H9 (cell line): ENCODE measurements around the gene PRF1. TPM values are rescaled to one million over a fixed set of nuclear protein-coding genes. Genes with fewer than 3 reads are reported as not detected.

ENCODE experiments used
- DNase-seq: peaks from one replicate; pipeline ENCODE4 v3.0.0-alpha.2; 2017
- H2AFZ ChIP-seq: one replicate; pipeline ENCODE4 v1.6.1; 2013; ENCODE audit warnings: mild to moderate bottlenecking, low read length, control low read depth, moderate library complexity
- H2AK5ac ChIP-seq: 2 replicates; pipeline ENCODE4 v1.6.1; 2013; ENCODE audit warnings: low read length, control low read depth, mixed read lengths; ENCODE audit not compliant: insufficient read length
- H2BK120ac ChIP-seq: one replicate; pipeline ENCODE4 v1.6.1; 2013; ENCODE audit warnings: low read depth, mild to moderate bottlenecking, low read length, control low read depth, inconsistent platforms; ENCODE audit not compliant: poor library complexity, severe bottlenecking
- H2BK12ac ChIP-seq: 2 replicates; pipeline ENCODE4 v1.6.1; 2013; ENCODE audit warnings: low read length, control low read depth, mixed read lengths, low read depth; ENCODE audit not compliant: insufficient read length
- H2BK15ac ChIP-seq: 2 replicates; pipeline ENCODE4 v1.6.1; 2013; ENCODE audit warnings: low read depth, low read length, control low read depth
- H2BK20ac ChIP-seq: one replicate; pipeline ENCODE4 v1.6.1; 2013; ENCODE audit warnings: low read depth, mild to moderate bottlenecking, low read length, control low read depth, inconsistent platforms; ENCODE audit not compliant: poor library complexity, severe bottlenecking
- H2BK5ac ChIP-seq: 2 replicates; pipeline ENCODE4 v1.6.1; 2013; ENCODE audit warnings: low read length, control low read depth, mixed read lengths; ENCODE audit not compliant: insufficient read length
- H3K14ac ChIP-seq: 2 replicates; pipeline ENCODE4 v1.6.1; 2013; ENCODE audit warnings: low read length, control low read depth; ENCODE audit not compliant: insufficient read depth
- H3K18ac ChIP-seq: 2 replicates; pipeline ENCODE4 v1.6.1; 2013; ENCODE audit warnings: low read depth, mild to moderate bottlenecking, mixed read lengths, low read length, control low read depth; ENCODE audit not compliant: insufficient read length
- H3K23ac ChIP-seq: 2 replicates; pipeline ENCODE4 v1.6.1; 2013; ENCODE audit warnings: low read length, control low read depth, mixed read lengths, low read depth; ENCODE audit not compliant: insufficient read length
- H3K23me2 ChIP-seq: 2 replicates; pipeline ENCODE4 v1.6.1; 2013; ENCODE audit warnings: low read depth, mild to moderate bottlenecking, mixed read lengths, low read length, control low read depth; ENCODE audit not compliant: insufficient read length, poor library complexity, severe bottlenecking
- H3K27ac ChIP-seq: 2 replicates; pipeline ENCODE4 v1.5.1; 2013; ENCODE audit warnings: low read length, control low read depth, mixed read lengths, low read depth; ENCODE audit not compliant: insufficient read length
- H3K27me3 ChIP-seq: 2 replicates; pipeline ENCODE4 v1.6.1; 2013; ENCODE audit warnings: low read length, control low read depth, inconsistent platforms; ENCODE audit not compliant: insufficient read depth
- H3K4ac ChIP-seq: 2 replicates; pipeline ENCODE4 v1.6.1; 2013; ENCODE audit warnings: low read depth, mild to moderate bottlenecking, control low read depth, inconsistent platforms, low read length, moderate library complexity
- H3K4me1 ChIP-seq: 2 replicates; pipeline ENCODE4 v1.6.1; 2013; ENCODE audit warnings: low read length, control low read depth, inconsistent platforms; ENCODE audit not compliant: insufficient read depth
- H3K4me2 ChIP-seq: 2 replicates; pipeline ENCODE4 v1.6.1; 2013; ENCODE audit warnings: low read length, control low read depth, mixed read lengths; ENCODE audit not compliant: insufficient read length, insufficient read depth
- H3K56ac ChIP-seq: 2 replicates; pipeline ENCODE4 v1.6.1; 2013; ENCODE audit warnings: low read depth, mild to moderate bottlenecking, mixed read lengths, low read length, control low read depth; ENCODE audit not compliant: insufficient read length
- H3K79me1 ChIP-seq: 2 replicates; pipeline ENCODE4 v1.6.1; 2013; ENCODE audit warnings: low read depth, mild to moderate bottlenecking, moderate library complexity, low read length, control low read depth, inconsistent platforms; ENCODE audit not compliant: insufficient read depth, poor library complexity, severe bottlenecking
- H3K79me2 ChIP-seq: 2 replicates; pipeline ENCODE4 v1.6.1; 2013; ENCODE audit warnings: low read length, control low read depth, inconsistent platforms; ENCODE audit not compliant: insufficient read depth
- H3K9ac ChIP-seq: 2 replicates; pipeline ENCODE4 v1.6.1; 2013; ENCODE audit warnings: low read length, control low read depth, mixed read lengths; ENCODE audit not compliant: insufficient read length; ENCODE audit errors: extremely low read depth
- H3K9me3 ChIP-seq: one replicate; pipeline ENCODE4 v1.6.1; 2013; ENCODE audit warnings: low read depth, low read length, inconsistent platforms; ENCODE audit not compliant: control insufficient read depth
- H3T11ph ChIP-seq: one replicate; pipeline ENCODE4 v1.6.1; 2013; ENCODE audit warnings: mild to moderate bottlenecking, low read length, control low read depth, inconsistent platforms
- H4K20me1 ChIP-seq: one replicate; pipeline ENCODE4 v1.6.1; 2013; ENCODE audit not compliant: control insufficient read depth, insufficient read length, insufficient read depth
- H4K5ac ChIP-seq: 2 replicates; pipeline ENCODE4 v1.6.1; 2013; ENCODE audit warnings: low read depth, mild to moderate bottlenecking, mixed read lengths, low read length, control low read depth; ENCODE audit not compliant: insufficient read length
- H4K8ac ChIP-seq: replicated peaks from 2 replicates; pipeline ENCODE4 v1.6.1; 2013; ENCODE audit warnings: low read length, control low read depth, mixed read lengths, low read depth; ENCODE audit not compliant: insufficient read length
- H4K91ac ChIP-seq: 2 replicates; pipeline ENCODE4 v1.6.1; 2013; ENCODE audit warnings: low read depth, mild to moderate bottlenecking, moderate library complexity, mixed read lengths, low read length, control low read depth; ENCODE audit not compliant: insufficient read length
- H3K27ac Mint-ChIP-seq, 3 experiments: 2 replicates in 2 of 3; 3 replicates in 1 of 3; pipeline ENCODE4 v1.8.0; 2020 to 2021; ENCODE audit warnings: mixed read lengths in 3 of 3, mild to moderate bottlenecking in 1 of 3, moderate library complexity in 1 of 3
- H3K27me3 Mint-ChIP-seq: 2 replicates; pipeline ENCODE4 v1.8.0; 2021; ENCODE audit warnings: low read depth, mild to moderate bottlenecking, moderate library complexity, mixed read lengths
- H3K36me3 Mint-ChIP-seq, 3 experiments: 2 replicates in 2 of 3; 3 replicates in 1 of 3; pipeline ENCODE4 v1.8.0; 2020 to 2021; ENCODE audit warnings: low read depth in 3 of 3, mixed read lengths in 3 of 3; ENCODE audit not compliant: insufficient read depth in 1 of 3
- H3K4me1 Mint-ChIP-seq, 2 experiments: 2 replicates each; pipeline ENCODE4 v1.8.0; 2020; ENCODE audit warnings: mixed read lengths in 2 of 2
- H3K4me3 Mint-ChIP-seq, 2 experiments: 2 replicates in 1 of 2; 3 replicates in 1 of 2; pipeline ENCODE4 v1.8.0; 2020 to 2021; ENCODE audit warnings: mild to moderate bottlenecking in 2 of 2, mixed read lengths in 2 of 2, moderate library complexity in 1 of 2
- H3K9me3 Mint-ChIP-seq, 2 experiments: 2 replicates in 1 of 2; 3 replicates in 1 of 2; pipeline ENCODE4 v1.8.0; 2020; ENCODE audit warnings: mild to moderate bottlenecking in 2 of 2, mixed read lengths in 2 of 2, moderate library complexity in 1 of 2
- WGBS: extraction: QIAGEN DNeasy Blood & Tissue Kit; methylation state at CpG from one replicate; pipeline ENCODE4 v1.1.7; 2013; ENCODE audit warnings: missing lambda C conversion rate, low lambda C conversion rate, mixed read lengths; ENCODE audit not compliant: insufficient read length; ENCODE audit errors: extremely low coverage; 5-methylcytosine and 5-hydroxymethylcytosine counted together
- total RNA-seq: library from RNA; stranded (reverse); gene quantifications from 2 replicates; pipeline ENCODE4 v1.2.1, GENCODE V29; 2021
- TF ChIP-seq, protein P1 (sequence below): fragments of 200-600 bp; sonication (generic); conservative IDR thresholded peaks from 3 replicates; pipeline ENCODE4 v1.8.0; 2021; ENCODE audit warnings: antibody characterized with exemption, mild to moderate bottlenecking

The PRF1 gene
- total RNA-seq, 1 experiment from 2014 or later = not detected

DNA sequence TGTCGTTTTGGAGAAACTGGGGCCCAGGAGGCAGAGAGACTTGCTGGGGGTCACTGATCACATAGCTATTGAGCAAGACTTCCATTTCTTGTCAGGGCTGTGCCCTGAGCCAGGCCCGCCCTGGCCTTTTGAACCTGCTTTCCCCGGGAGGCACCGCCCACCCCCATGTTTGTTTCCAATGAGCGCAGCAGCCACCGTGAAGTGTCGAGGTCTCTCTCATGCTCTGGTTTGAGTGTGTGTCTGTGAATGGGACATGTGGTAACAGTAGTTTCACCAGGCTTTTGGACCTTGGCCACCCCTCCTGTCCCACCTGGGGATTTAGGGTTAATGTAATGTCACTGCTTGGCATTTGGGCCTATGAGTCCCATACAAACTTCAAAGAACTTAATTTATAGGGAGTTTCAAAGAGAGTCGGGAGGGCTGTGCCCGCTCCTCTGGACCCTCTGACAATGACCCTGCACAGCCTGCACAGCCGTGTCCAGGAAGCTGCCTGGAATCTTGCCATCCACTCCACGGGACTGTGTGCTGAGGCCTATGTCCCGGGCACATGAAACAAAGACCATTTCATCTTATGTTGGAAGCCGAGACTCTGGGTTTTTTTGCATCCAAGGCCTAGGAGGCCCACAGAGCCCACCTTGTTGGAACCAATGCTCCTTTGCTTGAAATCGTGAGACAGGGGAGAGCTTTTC, 6.3 kb downstream of the PRF1 start:
- no peak overlapping the region for H2BK120ac ChIP-seq
- no CpG with 5 or more reads among the region's 14 CpGs for WGBS
- 0 out of 2 replicates have a peak, but pooled peaks cover 4% of the 10 kb centered on the region for H3K4me1 ChIP-seq
- H3K9me3 ChIP-seq = no peaks in the 10 kb centered on the region
- TF ChIP-seq, protein P1, sequence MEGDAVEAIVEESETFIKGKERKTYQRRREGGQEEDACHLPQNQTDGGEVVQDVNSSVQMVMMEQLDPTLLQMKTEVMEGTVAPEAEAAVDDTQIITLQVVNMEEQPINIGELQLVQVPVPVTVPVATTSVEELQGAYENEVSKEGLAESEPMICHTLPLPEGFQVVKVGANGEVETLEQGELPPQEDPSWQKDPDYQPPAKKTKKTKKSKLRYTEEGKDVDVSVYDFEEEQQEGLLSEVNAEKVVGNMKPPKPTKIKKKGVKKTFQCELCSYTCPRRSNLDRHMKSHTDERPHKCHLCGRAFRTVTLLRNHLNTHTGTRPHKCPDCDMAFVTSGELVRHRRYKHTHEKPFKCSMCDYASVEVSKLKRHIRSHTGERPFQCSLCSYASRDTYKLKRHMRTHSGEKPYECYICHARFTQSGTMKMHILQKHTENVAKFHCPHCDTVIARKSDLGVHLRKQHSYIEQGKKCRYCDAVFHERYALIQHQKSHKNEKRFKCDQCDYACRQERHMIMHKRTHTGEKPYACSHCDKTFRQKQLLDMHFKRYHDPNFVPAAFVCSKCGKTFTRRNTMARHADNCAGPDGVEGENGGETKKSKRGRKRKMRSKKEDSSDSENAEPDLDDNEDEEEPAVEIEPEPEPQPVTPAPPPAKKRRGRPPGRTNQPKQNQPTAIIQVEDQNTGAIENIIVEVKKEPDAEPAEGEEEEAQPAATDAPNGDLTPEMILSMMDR = no peak
- H3K9ac ChIP-seq = no peak overlapping the region
- no peaks in the 10 kb centered on the region for H4K20me1 ChIP-seq
- no peak overlapping the region for H3K4me2 ChIP-seq
- peaks cover 10 to 22% of the 10 kb centered on the region in 2 experiments for H3K4me1 Mint-ChIP-seq
- H3K27me3 Mint-ChIP-seq = no peaks in the 10 kb centered on the region
- no peak overlapping the region for H3K56ac ChIP-seq
- no peak overlapping the region for H2BK15ac ChIP-seq
- H3K23ac ChIP-seq = no peak overlapping the region
- H3K4me3 Mint-ChIP-seq = no peak overlapping the region
- no peak overlapping the region for H3K14ac ChIP-seq
- H4K8ac ChIP-seq = no peak overlapping the region
- no peak overlapping the region for H3K27ac ChIP-seq
- no peak overlapping the region for H2BK12ac ChIP-seq
- H2AK5ac ChIP-seq = no peak overlapping the region
- H2AFZ ChIP-seq = no peak overlapping the region
- H3T11ph ChIP-seq = no peak overlapping the region
- no peak overlapping the region for H3K4ac ChIP-seq
- H2BK20ac ChIP-seq = no peak overlapping the region
- no peaks in the 10 kb centered on the region; a peak in 1 of 5 replicates for H3K9me3 Mint-ChIP-seq
- no peaks in the 10 kb centered on the region; a peak in 1 of 7 replicates for H3K36me3 Mint-ChIP-seq
- no peak for DNase-seq
- H3K27ac Mint-ChIP-seq = peak overlapping the region in 1 of 3 experiments; percentile 40; a peak in 1 of 7 replicates
- no peaks in the 10 kb centered on the region for H3K79me2 ChIP-seq
- H3K27me3 ChIP-seq = no peaks in the 10 kb centered on the region
- H3K23me2 ChIP-seq = no peaks in the 10 kb centered on the region
- no peak overlapping the region for H2BK5ac ChIP-seq
- H4K5ac ChIP-seq = no peak overlapping the region
- no peaks in the 10 kb centered on the region for H3K79me1 ChIP-seq
- H4K91ac ChIP-seq = no peak overlapping the region
- no peak overlapping the region for H3K18ac ChIP-seq
